Stimulated activated CD4-positive, alpha-beta T cell treated with anti-CD3 and anti-CD28 coated beads, Interleukin-15, amount 100 ng/mL, for 24 hours (primary cell): ENCODE measurements around the gene ZNF366.

Experiments
- DNase-seq: peaks from one replicate; pipeline ENCODE4 v3.0.0-alpha.2; 2020

ZNF366 gene

DNA sequence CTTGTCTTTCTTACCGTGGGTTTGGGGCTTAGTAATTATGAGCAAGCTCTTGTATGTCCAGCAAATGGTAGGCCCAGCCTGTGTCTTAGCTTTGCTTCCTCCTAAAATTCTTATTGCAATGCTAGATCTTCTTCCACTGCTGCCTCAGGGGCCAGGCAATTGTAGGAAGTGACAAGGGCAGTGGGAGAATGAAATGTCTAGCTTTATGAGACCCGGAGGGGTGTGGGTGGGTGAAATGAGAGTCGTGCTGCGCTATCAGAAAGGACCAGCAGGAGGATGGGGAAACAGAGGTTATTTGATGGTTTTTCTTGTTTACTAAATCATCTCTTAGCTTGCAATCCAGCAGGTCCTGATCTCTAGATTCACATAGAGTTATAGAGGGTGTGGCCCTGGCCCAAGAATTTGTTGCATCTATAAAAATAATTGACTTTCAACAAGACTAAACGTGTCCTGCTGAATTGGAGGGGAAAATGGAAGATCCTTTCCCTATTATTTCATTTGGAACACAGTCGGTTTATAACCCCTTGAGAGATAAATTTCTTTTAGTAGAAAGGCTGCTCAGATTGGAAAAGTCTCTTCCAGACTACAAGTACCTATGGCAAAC lies 43.7 kb downstream of the ZNF366 start:
- no peak for DNase-seq

DNA sequence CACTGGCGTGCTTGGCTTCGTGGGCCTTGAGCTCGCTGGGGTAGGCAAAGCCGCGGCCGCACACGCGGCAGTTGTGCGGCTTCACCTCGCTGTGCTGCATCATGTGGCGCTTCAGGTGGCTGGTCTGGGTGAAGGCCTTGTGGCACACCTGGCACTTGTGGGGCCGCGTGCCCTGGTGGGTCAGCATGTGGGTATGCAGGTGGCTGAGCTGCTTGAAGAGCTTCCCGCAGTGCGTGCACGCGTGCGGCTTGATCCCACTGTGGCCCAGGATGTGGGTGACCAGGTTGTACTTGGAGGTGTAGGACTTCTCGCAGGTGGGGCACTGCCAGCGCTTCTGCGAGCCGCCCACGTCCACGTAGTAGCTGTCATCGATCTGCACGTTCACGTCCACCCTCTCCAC lies 46.8 kb downstream of the ZNF366 start:
- no peak for DNase-seq

DNA sequence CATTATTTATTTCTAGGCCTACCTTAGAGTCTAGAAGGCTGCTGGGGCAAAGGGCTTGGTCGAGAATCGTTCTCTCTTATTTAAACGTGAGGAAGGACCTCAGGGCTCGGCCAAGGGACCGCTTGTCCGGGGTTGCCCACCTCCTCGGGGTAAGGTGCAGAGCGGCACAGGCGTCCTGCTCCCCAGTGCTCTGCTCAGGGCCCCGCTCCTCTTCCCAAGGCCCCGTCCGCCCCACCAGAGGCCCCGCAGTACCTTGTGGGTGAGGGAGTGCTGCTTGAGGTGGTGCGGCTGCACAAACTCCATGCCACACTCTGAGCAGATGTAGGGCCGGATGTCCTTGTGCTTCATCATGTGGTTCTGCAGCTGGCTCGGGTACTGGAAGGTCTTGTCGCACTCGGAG lies 47.3 kb downstream of the ZNF366 start:
- DNase-seq: no peak

DNA sequence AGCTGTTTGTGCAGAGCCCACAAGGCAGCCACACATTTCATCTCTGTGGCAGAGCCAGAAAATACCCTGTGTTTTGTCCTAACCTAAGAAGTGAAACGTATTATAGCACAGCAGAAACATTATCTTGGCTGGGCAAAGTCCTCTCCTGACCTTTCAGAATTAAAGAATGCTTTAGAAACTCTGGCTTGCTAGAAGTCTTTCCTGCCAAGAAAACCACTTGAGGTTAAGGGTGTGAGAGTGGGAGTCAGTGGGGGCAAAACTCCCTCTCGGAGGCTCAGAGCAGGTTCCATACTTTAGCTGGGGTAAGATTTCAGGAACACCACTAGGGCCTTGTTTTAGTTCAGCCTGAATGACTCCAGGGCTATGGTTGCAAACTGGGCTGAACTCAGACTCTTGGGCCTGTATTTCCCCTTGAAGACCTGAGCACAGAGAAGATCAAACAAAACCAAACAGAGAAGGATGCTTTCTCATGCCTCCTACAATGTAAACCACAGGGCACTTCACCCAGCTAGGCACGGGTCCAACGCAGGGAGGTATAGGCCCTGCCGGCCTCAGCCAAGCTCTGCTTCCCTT lies 48.0 kb downstream of the ZNF366 start:
- DNase-seq: no peak

GRCh38 chr5:72458407-72458806 lies 48.8 kb downstream of the ZNF366 start:
- no peak for DNase-seq

- DNase-seq: no peak
Measured at GRCh38 chr5:72457491-72457890, 49.7 kb downstream of the ZNF366 start.

DNA sequence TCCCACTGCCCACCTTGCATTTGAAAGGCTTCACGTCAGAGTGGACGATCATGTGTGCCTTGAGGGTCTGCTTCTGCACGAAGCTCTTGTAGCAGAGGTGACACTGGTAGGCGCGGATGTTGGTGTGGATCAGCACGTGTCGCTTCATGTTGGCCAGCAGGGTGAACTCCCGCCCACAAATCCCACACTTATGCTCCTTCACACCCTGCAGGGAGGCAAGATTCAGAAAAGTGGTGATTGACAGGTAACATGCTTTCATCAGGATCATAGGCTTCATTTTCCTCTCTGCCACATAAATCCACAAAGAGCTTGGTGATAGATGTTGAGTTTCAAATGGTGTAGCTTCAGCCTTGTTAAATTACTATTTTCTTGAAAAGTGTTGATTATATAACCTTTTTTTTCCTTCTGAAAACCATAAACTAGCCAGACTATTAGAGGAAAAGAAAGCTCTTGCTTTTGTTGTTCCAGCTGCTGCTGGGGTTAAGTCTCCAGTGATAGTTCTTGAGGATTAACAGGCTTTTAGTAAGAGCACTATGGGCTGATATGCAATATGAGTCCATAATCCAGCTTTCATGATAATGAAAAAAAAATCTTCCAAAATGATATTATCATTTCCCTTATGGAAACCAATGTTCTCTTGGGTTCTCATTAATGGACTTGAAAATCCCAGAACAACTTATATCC lies 50.7 kb downstream of the ZNF366 start:
- no peak for DNase-seq

- DNase-seq: no peak
Measured at GRCh38 chr5:72455476-72455875, 51.7 kb downstream of the ZNF366 start.

- DNase-seq: no peak
Measured at GRCh38 chr5:72454996-72455395, 52.2 kb downstream of the ZNF366 start.

DNA sequence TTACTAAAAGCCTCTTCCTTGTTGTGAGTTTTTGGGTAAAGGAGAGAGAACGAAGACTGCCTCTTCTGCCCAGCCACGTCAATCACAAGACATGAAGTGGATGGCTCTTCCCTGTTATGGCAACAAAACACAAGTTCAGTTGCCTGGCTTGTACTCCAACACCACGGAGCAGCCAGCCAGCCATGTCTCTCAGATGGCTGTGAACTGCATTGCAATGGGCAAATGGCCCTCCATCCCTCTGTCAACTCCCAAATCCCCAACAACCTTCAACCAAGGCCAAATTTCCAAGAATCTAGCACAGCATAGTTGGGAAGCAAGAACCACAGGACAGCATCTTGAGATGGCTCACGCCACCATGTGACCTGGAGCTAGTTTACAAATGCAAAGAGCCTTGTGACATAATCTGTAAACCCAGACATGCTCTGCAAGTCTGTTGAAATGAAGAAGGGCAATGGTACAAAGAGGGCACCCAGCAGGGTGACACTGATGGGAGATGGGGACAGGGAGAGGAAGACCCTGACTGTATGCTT lies 53.9 kb downstream of the ZNF366 start:
- DNase-seq: no peak

- no peak for DNase-seq
Measured at GRCh38 chr5:72452515-72453245, 54.5 kb downstream of the ZNF366 start.

GRCh38 chr5:72451741-72452505 lies 55.3 kb downstream of the ZNF366 start:
- no peak for DNase-seq

GRCh38 chr5:72448368-72448767 lies 58.8 kb downstream of the ZNF366 start:
- no peak for DNase-seq

DNA sequence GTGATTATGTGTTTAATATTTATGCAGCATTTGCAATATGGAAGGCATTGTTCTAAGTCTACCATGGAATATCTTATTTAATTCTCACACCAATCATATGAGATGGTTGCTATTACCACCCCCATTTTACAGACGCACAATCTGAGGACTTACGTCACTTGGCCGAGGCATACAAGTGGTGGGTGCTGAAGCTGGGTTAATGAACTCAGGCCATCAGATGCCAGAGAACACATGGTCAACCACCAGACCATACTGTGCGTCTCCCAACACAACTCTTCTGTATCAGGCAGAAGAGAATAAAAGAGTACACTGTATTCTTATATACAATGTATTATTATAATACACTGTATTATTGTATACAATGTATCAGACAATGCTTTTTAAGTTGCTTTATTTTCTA lies 59.5 kb downstream of the ZNF366 start:
- no peak for DNase-seq

DNA sequence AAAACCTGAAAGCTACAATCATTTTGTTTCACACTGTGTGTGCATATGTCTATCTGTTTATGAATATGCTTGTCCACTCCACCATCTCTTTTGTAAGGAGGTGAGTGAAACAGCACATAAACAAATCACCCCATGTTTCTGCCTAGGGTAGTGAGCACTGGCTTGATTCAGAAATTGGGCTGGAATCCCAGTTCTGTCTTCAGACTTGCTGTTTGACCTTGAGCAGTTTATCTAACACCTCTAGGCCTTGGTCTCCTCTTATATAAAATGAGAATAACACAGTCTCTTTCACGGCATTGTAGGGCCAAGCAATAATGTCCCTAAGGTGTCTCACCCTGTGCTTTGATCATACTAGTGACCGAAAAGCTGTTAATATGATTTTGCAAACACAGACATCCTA lies 61.2 kb downstream of the ZNF366 start:
- no peak for DNase-seq

DNA sequence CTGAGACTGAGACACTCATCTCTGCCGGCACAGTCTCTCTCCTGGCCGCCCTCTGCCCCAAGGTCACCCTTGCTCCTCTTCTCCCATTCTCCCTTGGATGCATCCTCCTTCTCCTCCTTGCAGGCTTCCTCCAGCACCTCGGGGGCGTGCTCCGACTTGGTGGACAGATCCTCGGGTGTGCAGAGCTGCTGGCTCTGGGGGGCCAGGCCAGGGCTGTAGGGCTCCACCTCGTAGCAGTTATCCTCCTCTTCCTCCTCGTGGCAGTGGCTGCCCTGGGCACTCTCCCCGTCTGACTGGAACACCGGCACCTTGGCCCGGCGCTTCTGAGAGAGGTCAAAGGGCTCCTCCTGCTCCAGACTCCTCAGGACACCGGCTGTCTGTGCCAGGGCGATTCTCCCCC lies 63.3 kb downstream of the ZNF366 start:
- DNase-seq: no peak

DNA sequence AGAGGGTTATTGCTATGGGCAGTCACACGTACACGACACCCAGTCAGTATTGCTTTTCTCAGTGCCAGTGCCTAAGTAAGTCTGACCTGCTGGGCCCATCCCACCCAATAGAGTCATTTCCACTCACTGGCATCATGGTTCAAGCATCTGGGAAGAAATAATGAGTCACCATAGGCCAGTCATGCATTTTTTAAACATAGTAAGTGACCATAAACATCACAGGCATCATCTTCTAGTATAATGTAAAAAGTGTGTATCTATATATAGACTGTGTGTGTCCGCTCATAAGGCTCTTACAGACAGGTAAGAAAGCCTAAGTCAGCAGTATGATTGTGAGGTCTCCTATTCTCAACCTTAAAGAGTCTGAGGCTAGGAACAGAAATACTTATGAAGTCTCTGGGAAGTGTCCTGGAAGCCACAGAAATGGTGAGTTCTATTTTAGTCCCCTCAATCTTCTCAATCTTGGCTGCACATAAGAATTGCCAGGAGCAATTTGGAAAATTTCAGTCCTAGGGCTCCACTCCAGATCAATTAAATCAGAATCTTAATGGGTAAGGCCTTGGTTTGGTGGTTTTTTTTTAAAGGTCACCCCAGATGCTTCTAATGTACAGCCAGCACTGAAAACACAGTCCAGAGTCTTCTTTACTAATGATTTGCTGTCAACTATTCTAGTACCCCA lies 65.2 kb downstream of the ZNF366 start:
- no peak for DNase-seq

DNA sequence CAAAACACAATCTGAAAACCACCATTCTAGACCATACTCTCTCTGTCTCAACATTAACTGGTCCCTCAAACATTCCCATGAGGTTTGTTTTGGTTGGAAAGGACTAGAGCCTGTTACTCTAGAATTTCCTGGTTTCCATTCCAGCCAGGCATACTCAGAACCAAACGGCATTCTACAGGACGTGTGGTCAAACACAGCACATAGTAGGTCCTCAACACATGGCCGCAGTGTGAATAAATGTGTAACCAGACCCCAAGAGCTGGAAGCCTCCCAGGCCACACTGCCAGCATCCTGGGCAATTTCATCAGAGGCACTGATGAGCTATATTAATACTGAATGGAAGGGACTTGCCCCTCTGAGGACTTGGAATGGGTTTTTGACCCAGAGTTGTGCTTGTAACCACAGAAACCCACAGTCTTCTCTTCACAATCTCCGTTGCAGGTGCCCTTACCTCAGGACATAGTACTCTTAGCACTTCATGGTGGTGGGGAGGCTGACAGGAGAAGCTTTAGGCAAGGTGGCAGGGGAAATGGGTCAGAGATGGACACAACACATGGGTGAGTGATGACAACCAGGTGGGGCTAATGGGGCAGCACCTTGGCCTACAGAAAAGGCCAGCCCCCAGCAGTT lies 66.0 kb downstream of the ZNF366 start:
- DNase-seq: no peak

- DNase-seq: no peak
Measured at GRCh38 chr5:72440207-72440638, 67.0 kb downstream of the ZNF366 start.

GRCh38 chr5:72439192-72439591 lies 68.0 kb downstream of the ZNF366 start:
- no peak for DNase-seq

- no peak for DNase-seq
Measured at GRCh38 chr5:72438141-72438540, 69.1 kb downstream of the ZNF366 start.
